DND-41 (cell line): ENCODE data around the gene FANCB.

Source experiments
- EZH2 ChIP-seq: IDR thresholded peaks from 3 replicates; pipeline ENCODE4 v1.6.1; 2012; ENCODE audit warnings: borderline replicate concordance, low read depth, mild to moderate bottlenecking, moderate library complexity, low read length, inconsistent platforms; ENCODE audit not compliant: severe bottlenecking
- TF ChIP-seq, protein P1 (sequence below): IDR thresholded peaks from 2 replicates; pipeline ENCODE4 v1.5.1; 2012; ENCODE audit warnings: borderline replicate concordance, low read length, moderate library complexity, mild to moderate bottlenecking; ENCODE audit not compliant: poor library complexity, severe bottlenecking; ENCODE audit errors: extremely low read depth

- TF ChIP-seq, protein P1, sequence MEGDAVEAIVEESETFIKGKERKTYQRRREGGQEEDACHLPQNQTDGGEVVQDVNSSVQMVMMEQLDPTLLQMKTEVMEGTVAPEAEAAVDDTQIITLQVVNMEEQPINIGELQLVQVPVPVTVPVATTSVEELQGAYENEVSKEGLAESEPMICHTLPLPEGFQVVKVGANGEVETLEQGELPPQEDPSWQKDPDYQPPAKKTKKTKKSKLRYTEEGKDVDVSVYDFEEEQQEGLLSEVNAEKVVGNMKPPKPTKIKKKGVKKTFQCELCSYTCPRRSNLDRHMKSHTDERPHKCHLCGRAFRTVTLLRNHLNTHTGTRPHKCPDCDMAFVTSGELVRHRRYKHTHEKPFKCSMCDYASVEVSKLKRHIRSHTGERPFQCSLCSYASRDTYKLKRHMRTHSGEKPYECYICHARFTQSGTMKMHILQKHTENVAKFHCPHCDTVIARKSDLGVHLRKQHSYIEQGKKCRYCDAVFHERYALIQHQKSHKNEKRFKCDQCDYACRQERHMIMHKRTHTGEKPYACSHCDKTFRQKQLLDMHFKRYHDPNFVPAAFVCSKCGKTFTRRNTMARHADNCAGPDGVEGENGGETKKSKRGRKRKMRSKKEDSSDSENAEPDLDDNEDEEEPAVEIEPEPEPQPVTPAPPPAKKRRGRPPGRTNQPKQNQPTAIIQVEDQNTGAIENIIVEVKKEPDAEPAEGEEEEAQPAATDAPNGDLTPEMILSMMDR, result no peak
- no peak for TF ChIP-seq EZH2
Observed at GRCh38 chrX:14902537-14902936, 29.7 kb upstream of the FANCB start.
